GM18508 (cell line): ENCODE data around the gene AKIRIN1.
"Not testable (repeated sequence)": the region's sequence is repeated elsewhere in the genome, so short reads cannot be mapped to it uniquely, and the experiment has no call there.

Experiments
- ATAC-seq: cut with Tn5 transposase; IDR thresholded peaks from one replicate; pipeline ENCODE4 v1.9.1; 2021; ENCODE audit warnings: moderate number of reproducible peaks; ENCODE audit not compliant: insufficient read depth, unreplicated experiment

Gene AKIRIN1, protein sequence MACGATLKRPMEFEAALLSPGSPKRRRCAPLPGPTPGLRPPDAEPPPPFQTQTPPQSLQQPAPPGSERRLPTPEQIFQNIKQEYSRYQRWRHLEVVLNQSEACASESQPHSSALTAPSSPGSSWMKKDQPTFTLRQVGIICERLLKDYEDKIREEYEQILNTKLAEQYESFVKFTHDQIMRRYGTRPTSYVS

GRCh38 chr1:38990738-38991637, at the start of gene AKIRIN1:
AKIRIN1 (plus strand) TSS chr1:38991276; CDS start chr1:38991381, 105 bp downstream.
- ATAC-seq = no peak

- ATAC-seq = no peak
Measured at GRCh38 chr1:38941527-38942019, 49.5 kb upstream of the AKIRIN1 start, which contains the start of gene RHBDL2. RHBDL2 (minus strand) TSS chr1:38941830; CDS start chr1:38919212, 22,618 bp downstream.

- no peak for ATAC-seq
Measured at GRCh38 chr1:38942664-38943428, 48.2 kb upstream of the AKIRIN1 start.

GRCh38 chr1:38944547-38944946, 46.5 kb upstream of the AKIRIN1 start:
- no peak for ATAC-seq

- ATAC-seq = no peak
Measured at GRCh38 chr1:38950553-38950952, 40.5 kb upstream of the AKIRIN1 start.

- ATAC-seq = no peak
Measured at GRCh38 chr1:38953433-38953860, 37.6 kb upstream of the AKIRIN1 start.

DNA sequence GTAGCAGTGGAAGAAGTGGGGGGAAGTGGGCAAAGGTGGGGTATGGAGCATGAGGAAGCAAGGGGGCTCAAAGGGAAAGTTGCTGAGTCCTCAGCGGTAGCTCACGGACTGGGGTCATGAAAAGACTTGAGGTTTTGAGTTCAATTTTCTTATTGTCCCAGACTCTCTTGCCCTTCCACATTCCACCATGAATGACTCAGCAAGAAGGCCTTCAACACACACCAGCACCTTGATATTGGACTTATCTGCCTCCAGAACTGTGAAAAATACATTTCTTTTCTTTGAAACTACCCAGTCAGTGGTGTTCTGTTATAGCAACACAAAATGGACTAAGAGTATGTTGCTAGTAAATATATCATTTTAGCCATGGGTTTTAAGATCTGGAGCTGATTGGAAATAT, 32.1 kb upstream of the AKIRIN1 start:
- no peak for ATAC-seq

DNA sequence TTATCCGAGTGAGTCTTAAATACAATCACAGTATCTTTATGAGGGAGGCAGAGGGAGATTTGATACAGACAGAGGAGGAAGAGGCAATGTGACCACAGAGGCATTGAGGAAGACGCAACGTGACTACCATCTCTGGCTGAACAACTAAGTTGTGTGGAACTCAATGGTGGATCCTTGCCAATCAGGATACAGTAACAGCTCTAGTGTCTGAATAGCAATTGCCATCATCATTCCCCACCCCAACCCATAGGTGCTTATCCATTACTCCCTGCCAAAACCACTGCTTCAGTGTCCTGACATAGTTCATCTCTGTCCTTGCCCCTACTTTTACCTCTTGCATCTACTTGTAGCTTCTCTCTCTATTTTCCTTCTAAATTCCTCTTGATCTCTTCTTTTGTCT, 29.0 kb upstream of the AKIRIN1 start:
- no peak for ATAC-seq

- ATAC-seq = no peak
Measured at GRCh38 chr1:38962560-38962959, 28.5 kb upstream of the AKIRIN1 start.

- ATAC-seq = no peak
Measured at GRCh38 chr1:38964140-38964548, 26.9 kb upstream of the AKIRIN1 start.

GRCh38 chr1:38973145-38973544, 17.9 kb upstream of the AKIRIN1 start:
- not testable (repeated sequence) for ATAC-seq

DNA sequence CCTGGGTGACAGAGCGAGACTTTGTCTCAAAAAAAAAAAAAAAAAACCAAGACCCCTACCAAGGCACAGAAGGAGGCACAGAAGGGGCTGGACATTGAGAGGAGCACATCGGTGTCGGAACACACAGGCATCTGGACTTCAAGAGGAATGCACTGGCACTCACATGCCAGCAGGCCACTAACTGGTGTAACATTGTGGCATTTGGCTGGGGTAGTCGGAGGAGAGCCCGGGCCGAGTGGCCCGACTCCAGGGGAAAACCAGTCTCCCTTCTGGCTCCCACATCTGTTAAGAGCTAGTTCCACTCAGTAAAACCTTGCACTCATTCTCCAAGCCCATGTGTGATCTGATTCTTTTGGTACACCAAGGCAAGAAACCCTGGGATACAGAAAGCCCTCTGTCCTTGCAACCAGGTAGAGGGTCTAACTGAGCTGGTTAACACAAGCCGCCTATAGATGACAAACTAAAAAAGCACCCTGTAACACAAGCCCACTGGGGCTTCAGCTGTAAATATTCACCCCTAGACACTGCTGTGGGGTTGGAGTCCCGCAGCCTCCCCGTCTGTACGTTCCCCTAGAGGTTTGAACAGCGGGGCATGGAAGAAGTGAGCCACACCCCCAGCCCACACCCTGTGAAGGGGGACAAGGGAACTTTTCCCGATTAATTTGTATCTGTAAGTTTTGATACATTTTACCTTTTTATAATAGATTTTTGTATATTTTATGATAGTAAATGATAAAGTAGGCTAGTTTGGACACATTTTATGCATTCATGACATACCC, 17.2 kb upstream of the AKIRIN1 start:
- no peak for ATAC-seq

- not testable (repeated sequence) for ATAC-seq
Measured at GRCh38 chr1:38977399-38978244, 13.5 kb upstream of the AKIRIN1 start.

DNA sequence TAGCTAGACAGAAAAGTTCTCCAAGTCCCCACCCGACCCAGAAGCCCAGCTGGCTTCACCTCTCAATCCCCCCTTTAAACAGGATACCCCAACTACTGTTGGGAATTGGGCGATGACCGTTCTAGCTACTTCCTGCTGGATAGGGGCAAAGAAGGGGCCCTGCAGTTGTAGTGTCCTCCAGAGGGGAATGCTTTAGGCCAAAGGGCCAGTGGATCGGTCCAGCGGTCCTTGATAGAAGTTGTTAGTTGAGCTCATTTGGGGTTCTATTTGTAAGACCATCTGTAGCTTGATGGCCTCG, 12.9 kb upstream of the AKIRIN1 start:
- ATAC-seq = not testable (repeated sequence)

DNA sequence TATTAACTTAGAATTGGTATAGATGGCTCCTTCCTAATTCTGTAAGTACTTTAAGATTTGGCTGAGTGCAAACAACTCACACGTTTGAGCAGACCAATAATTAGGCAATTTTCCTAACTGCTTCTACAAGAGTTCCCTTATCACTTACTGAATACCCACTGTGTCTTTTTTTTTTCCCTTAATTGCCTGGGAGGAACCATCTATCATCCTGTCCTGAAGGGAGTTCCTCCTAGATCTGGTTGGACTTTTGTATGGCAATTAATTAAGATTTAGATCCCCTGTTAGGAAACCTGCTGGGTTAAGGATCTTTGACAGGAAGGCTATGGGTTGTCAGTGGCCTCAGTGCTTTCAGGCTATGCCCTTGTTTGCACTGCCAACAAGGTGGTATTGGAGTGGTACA, 11.7 kb upstream of the AKIRIN1 start:
- ATAC-seq = not testable (repeated sequence)

DNA sequence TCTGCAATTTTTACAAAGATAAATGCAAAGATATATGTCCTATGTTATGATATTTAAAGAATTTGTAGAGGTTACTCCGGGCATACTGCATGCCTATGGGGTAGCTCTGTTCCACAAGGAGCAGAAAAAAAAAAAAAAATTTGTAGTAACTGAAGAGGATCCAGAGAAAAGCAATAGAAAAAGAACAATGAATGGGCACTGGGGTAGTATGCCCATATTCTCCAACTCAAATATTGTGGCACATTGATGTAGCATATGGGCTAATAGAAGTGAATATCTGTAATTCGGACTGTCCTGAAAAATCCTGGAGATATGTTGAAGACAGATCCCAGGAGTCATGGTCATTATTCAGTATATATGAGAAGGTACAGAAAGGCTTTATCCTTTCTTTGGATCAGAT, 1.1 kb upstream of the AKIRIN1 start:
- ATAC-seq = no peak

DNA sequence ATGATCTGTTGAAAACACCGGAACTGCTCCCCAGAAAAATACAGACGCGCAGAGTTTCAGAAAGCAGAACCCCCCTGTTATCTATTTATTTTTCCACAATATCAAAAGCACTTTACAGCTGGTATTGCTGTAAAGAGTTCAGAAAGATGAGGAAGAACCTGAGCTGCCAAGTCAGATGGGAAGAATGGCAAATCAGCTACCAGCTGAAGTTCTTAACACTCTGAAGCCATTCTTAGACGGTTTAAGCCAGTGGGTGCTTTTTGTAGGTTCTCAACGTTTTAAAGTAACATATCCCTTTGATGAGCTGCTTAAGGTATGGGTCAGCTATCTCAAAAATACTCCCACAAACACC, 714 bp upstream of the AKIRIN1 start:
- ATAC-seq = no peak

GRCh38 chr1:38991638-38992411, 749 bp downstream of the AKIRIN1 start:
- ATAC-seq = no peak
